Right lobe of liver (tissue), 6 donors: Measurements from ENCODE around the gene CDKN2B-AS1. TPM values are rescaled to one million over a fixed set of nuclear protein-coding genes. Genes with fewer than 3 reads are reported as not detected.

Experiments used
- ATAC-seq, 4 donors: fragments of 200-7000 bp; cut with Tn5 transposase; one replicate each; pipeline ENCODE4 v1.9.1; 2020; ENCODE audit warnings: mild to moderate bottlenecking in 4 of 4, moderate library complexity in 4 of 4
- DNase-seq, 3 donors: peaks; one replicate each; pipeline ENCODE4 v3.0.0-alpha.2; 2020
- H3K27ac ChIP-seq, 3 donors: fragments of 200-600 bp; one replicate each; pipeline ENCODE4 v1.8.0; 2022
- H3K27me3 ChIP-seq, 2 donors: fragments of 200-600 bp; one replicate each; pipeline ENCODE4 v1.8.0; 2022
- H3K36me3 ChIP-seq, 4 donors: fragments of 200-600 bp; sonication (generic) in 1 of 4; one replicate each; pipeline versions ENCODE4 v1.5.1 to v1.8.0; 2017 to 2022; ENCODE audit warnings: control low read depth in 1 of 4
- H3K4me1 ChIP-seq, 4 donors: fragments of 200-600 bp; sonication (generic) in 1 of 4; one replicate each; pipeline versions ENCODE4 v1.5.1 to v1.8.0; 2017 to 2022; ENCODE audit warnings: control low read depth in 1 of 4
- H3K4me3 ChIP-seq, 3 donors: fragments of 200-600 bp; one replicate each; pipeline ENCODE4 v1.8.0; 2022
- H3K9me3 ChIP-seq, 4 donors: fragments of 200-600 bp; sonication (generic) in 1 of 4; one replicate each; pipeline versions ENCODE4 v1.5.1 to v1.8.0; 2017 to 2022; ENCODE audit warnings: control low read depth in 1 of 4
- POLR2A ChIP-seq: fragments of 450-650 bp; IDR thresholded peaks from one replicate; pipeline ENCODE4 v1.6.1; 2017; ENCODE audit warnings: antibody characterized with exemption, mild to moderate bottlenecking
- WGBS: methylation state at CpG from one replicate; pipeline ENCODE4 v1.1.6; 2018; ENCODE audit warnings: low coverage, low lambda C conversion rate; ENCODE audit not compliant: insufficient coverage; ENCODE audit errors: missing lambda C conversion rate; 5-methylcytosine and 5-hydroxymethylcytosine counted together
- intact Hi-C, 2 donors: fragments of 100-400 bp; cut with DNase I; formaldehyde crosslinking; loops; one replicate each; pipeline versions ENCODE4 v1.11.2 to v1.14.1; 2022
- total RNA-seq, 6 experiments: library from RNA; depleted of rRNA in 2 of 6; stranded (reverse); fragments of >200 nt in 2 of 6; fragmentation: NEBNext Ultra II Directional in 3 of 6; extraction: Animal tissue kit (Norgen Biotek cat#: 25700) in 3 of 6; gene quantifications; one replicate each; pipeline versions ENCODE4 v1.1.0 to v1.2.4, GENCODE V29; 2016 to 2023
- TF ChIP-seq, protein P1 (sequence below), 4 donors: fragments of 200-600 bp in 3 of 4; fragments of 450-650 bp in 1 of 4; IDR thresholded peaks; one replicate each; pipeline versions ENCODE4 v1.5.1 to v1.8.0; 2016 to 2022; ENCODE audit warnings: antibody characterized with exemption in 4 of 4, mild to moderate bottlenecking in 2 of 4
- donor health status: DM: no; HTN: yes; CAD: no.
- donor health status: DM: no; HTN: no; CAD: no.
- donor health status: DM: no; HTN: no; CAD: no.
- donor health status: DM: no; HTN: yes; CAD: no.
- donor health status: DM: no; HTN: yes; CAD: no.

The CDKN2B-AS1 gene
- total RNA-seq, 6 experiments from 2014 or later: 0.13 to 0.37 (median 0.21) TPM; not detected in 2

GRCh38 chr9:22148528-22148875 is 153.9 kb downstream of the CDKN2B-AS1 start:
- DNase-seq (no peak), ATAC-seq (no peak)
- no peaks in the 10 kb centered on the region for H3K4me1 ChIP-seq
- TF ChIP-seq, protein P1, sequence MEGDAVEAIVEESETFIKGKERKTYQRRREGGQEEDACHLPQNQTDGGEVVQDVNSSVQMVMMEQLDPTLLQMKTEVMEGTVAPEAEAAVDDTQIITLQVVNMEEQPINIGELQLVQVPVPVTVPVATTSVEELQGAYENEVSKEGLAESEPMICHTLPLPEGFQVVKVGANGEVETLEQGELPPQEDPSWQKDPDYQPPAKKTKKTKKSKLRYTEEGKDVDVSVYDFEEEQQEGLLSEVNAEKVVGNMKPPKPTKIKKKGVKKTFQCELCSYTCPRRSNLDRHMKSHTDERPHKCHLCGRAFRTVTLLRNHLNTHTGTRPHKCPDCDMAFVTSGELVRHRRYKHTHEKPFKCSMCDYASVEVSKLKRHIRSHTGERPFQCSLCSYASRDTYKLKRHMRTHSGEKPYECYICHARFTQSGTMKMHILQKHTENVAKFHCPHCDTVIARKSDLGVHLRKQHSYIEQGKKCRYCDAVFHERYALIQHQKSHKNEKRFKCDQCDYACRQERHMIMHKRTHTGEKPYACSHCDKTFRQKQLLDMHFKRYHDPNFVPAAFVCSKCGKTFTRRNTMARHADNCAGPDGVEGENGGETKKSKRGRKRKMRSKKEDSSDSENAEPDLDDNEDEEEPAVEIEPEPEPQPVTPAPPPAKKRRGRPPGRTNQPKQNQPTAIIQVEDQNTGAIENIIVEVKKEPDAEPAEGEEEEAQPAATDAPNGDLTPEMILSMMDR (IDR thresholded peaks at IDR 0.05): no peak
- TF ChIP-seq POLR2A: no peak
- no peaks in the 10 kb centered on the region for H3K9me3 ChIP-seq
- no peaks in the 10 kb centered on the region for H3K27me3 ChIP-seq
- no peak overlapping the region for H3K4me3 ChIP-seq
- H3K27ac ChIP-seq: no peak overlapping the region
- no peaks in the 10 kb centered on the region for H3K36me3 ChIP-seq
- intact Hi-C loops: no loop called here

- DNase-seq (no peak), ATAC-seq (no peak)
- no peak overlapping the region for H3K27ac ChIP-seq
- TF ChIP-seq POLR2A: no peak
- TF ChIP-seq, protein P1 (IDR thresholded peaks at IDR 0.05): no peak
- intact Hi-C loops: no loop called here
- H3K9me3 ChIP-seq: no peaks in the 10 kb centered on the region
- H3K4me3 ChIP-seq: no peak overlapping the region
- no peaks in the 10 kb centered on the region for H3K27me3 ChIP-seq
- no peaks in the 10 kb centered on the region for H3K4me1 ChIP-seq
- H3K36me3 ChIP-seq: no peaks in the 10 kb centered on the region
These were observed 154.5 kb downstream of the CDKN2B-AS1 start for GRCh38 chr9:22148876-22149637.

DNA sequence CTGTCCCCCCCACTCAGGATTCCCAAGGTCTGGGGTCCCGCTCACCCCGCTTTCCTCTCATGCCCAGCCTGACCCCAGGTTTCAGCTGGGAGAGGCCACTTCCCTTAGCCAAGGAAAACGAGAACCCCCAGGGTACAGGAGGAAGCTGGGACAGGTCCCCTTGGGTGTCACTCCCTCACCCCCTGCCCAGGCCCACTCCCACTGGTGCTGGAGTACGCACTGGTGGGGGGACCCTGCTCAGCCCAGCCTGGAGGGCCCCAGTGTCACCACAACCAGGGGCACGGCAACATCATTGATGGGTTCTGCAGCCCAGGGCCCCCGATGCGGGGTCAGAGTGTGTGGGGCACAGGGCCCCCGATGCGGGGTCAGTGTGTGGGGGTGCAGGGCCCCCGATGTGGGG is 159.5 kb downstream of the CDKN2B-AS1 start:
- 100% methylated on average over 1 of the region's 10 CpGs for WGBS

GRCh38 chr9:22156586-22156985 is 162.0 kb downstream of the CDKN2B-AS1 start:
- Histone ChIP-seq H3K27me3 (no peaks in the 10 kb centered on the region), H3K4me1 (peaks cover 0 to 13% (median 2%) of the 10 kb centered on the region in 4 donors), H3K9me3 (no peaks in the 10 kb centered on the region), H3K36me3 (no peaks in the 10 kb centered on the region), H3K27ac (no peak overlapping the region), H3K4me3 (no peak overlapping the region)
- ATAC-seq (no peak), DNase-seq (no peak)
- intact Hi-C loops: no loop called here
- 89% methylated on average over 6 of the region's 6 CpGs for WGBS
- TF ChIP-seq, protein P1 (IDR thresholded peaks at IDR 0.05): no peak
- no peak for TF ChIP-seq POLR2A

More for the DNA sequence above, 159.5 kb downstream of the CDKN2B-AS1 start:
- Histone ChIP-seq H3K4me1 (peaks cover 0 to 9% (median 2%) of the 10 kb centered on the region in 4 donors), H3K27me3 (no peaks in the 10 kb centered on the region), H3K4me3 (no peak overlapping the region), H3K9me3 (no peaks in the 10 kb centered on the region), H3K27ac (no peak overlapping the region), H3K36me3 (no peaks in the 10 kb centered on the region)
- no peak for ATAC-seq
- no peak for DNase-seq
- intact Hi-C loops: no loop called here
- TF ChIP-seq POLR2A: no peak
- TF ChIP-seq, protein P1 (IDR thresholded peaks at IDR 0.05): no peak

GRCh38 chr9:22157276-22157675 is 162.7 kb downstream of the CDKN2B-AS1 start:
- DNase-seq (no peak), ATAC-seq (peak in 1 of 4 donors; percentile 50)
- no peak overlapping the region for H3K4me3 ChIP-seq
- peaks cover 0 to 13% (median 2%) of the 10 kb centered on the region in 4 donors for H3K4me1 ChIP-seq
- H3K9me3 ChIP-seq: no peaks in the 10 kb centered on the region
- H3K36me3 ChIP-seq: no peaks in the 10 kb centered on the region
- no peak overlapping the region for H3K27ac ChIP-seq
- no peaks in the 10 kb centered on the region for H3K27me3 ChIP-seq
- no peak for TF ChIP-seq POLR2A
- TF ChIP-seq, protein P1 (IDR thresholded peaks at IDR 0.05): no peak
- intact Hi-C loops: no loop called here
